ENCODE data around the gene RAPGEF1. TPM values are rescaled to one million over a fixed set of nuclear protein-coding genes. Genes with fewer than 3 reads are reported as not detected.
A peak's percentile ranks its signal among the peaks of the same experiment; 100 is the strongest.
"Not testable (repeated sequence)": the region's sequence is repeated elsewhere in the genome, so short reads cannot be mapped to it uniquely, and the experiment has no call there.

Gene RAPGEF1
- total RNA-seq, 4 donors from 2014 or later, result 13.1 to 73.7 (median 26.2) TPM

DNA sequence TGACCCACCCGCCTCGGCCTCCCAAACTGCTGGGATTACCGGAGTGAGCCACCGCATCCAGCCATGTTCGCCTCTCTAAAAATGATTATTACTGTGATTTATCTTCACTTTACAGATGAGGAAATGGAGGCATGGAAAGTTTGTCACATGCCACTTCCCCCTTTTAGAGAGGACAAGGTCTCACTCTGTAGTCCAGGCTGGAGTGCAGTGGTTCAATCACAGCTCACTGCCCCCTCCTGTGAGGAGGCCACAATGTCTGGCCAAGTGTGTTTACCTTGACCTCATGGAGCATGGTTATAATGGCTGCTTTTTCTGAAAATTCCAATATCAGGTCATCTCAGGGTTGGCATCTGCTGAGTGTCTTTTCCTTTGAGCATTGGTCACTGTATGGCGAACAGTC, 187.8 kb downstream of the RAPGEF1 start:
- no peaks in the 10 kb centered on the region for H3K4me1 ChIP-seq
- TF ChIP-seq, protein P1, sequence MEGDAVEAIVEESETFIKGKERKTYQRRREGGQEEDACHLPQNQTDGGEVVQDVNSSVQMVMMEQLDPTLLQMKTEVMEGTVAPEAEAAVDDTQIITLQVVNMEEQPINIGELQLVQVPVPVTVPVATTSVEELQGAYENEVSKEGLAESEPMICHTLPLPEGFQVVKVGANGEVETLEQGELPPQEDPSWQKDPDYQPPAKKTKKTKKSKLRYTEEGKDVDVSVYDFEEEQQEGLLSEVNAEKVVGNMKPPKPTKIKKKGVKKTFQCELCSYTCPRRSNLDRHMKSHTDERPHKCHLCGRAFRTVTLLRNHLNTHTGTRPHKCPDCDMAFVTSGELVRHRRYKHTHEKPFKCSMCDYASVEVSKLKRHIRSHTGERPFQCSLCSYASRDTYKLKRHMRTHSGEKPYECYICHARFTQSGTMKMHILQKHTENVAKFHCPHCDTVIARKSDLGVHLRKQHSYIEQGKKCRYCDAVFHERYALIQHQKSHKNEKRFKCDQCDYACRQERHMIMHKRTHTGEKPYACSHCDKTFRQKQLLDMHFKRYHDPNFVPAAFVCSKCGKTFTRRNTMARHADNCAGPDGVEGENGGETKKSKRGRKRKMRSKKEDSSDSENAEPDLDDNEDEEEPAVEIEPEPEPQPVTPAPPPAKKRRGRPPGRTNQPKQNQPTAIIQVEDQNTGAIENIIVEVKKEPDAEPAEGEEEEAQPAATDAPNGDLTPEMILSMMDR (IDR thresholded peaks at IDR 0.05), result no peak
- no peak for TF ChIP-seq POLR2A (IDR thresholded peaks at IDR 0.05)
- H3K9me3 ChIP-seq, result no peaks in the 10 kb centered on the region
- peaks cover 0 to 15% of the 10 kb centered on the region in 2 donors for H3K27me3 ChIP-seq
- no peak overlapping the region for H3K4me3 ChIP-seq
- no peak overlapping the region for H3K27ac ChIP-seq
- H3K36me3 ChIP-seq, result no peaks in the 10 kb centered on the region
- intact Hi-C loops (cut with DNase I; ENCODE audit: low total_unique reads), result no loop called here
- DNase-seq, result no peak

DNA sequence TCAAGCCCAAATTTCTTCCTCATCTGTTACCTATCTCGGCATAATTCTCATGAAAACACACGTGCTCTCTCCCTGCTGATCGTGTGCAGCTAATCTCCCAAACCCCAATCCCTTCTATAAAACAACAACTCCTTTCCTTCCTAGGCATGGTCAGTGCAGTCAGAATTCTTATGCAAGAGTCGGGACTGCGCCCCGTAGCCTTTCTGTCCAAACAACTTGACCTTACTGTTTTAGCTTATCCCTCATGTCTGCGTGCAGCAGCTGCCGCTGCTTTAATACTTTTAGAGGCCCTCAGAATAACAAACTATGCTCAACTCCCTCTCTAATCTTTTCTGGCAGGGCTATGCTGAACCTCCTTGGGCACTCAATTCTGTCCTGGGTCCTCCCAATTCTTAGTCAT, 189.4 kb downstream of the RAPGEF1 start:
- H3K36me3 ChIP-seq; DNase-seq; intact Hi-C loops (cut with DNase I; ENCODE audit: low total_unique reads); H3K9me3 ChIP-seq; H3K27ac ChIP-seq; H3K4me3 ChIP-seq: not testable (repeated sequence)
- Histone ChIP-seq H3K27me3 (peaks cover 4 to 28% of the 10 kb centered on the region in 2 donors), H3K4me1 (peaks cover 0 to 11% of the 10 kb centered on the region in 2 donors)

DNA sequence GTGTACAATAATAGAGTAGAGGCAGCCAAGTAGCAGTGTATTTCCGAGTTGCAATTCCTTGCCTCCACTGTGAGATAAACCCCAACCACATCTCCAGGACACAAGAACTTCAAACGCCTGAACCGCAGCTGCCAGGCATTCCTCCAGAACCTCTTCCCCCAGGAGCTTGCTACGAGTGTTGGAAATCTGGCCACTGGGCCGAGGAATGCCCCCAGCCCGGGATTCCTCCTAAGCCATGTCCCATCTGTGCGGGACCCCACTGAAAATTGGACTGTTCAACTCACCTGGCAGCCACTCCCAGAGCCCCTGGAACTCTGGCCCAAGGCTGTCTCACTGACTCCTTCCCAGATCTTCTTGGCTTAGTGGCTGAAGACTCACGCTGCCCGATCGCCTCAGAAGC, 190.7 kb downstream of the RAPGEF1 start:
- H3K36me3 ChIP-seq; intact Hi-C loops (cut with DNase I; ENCODE audit: low total_unique reads); H3K4me3 ChIP-seq; H3K27ac ChIP-seq; DNase-seq; H3K9me3 ChIP-seq: not testable (repeated sequence)
- peaks cover 0 to 11% of the 10 kb centered on the region in 2 donors for H3K4me1 ChIP-seq
- peaks cover 4 to 33% of the 10 kb centered on the region in 2 donors for H3K27me3 ChIP-seq

DNA sequence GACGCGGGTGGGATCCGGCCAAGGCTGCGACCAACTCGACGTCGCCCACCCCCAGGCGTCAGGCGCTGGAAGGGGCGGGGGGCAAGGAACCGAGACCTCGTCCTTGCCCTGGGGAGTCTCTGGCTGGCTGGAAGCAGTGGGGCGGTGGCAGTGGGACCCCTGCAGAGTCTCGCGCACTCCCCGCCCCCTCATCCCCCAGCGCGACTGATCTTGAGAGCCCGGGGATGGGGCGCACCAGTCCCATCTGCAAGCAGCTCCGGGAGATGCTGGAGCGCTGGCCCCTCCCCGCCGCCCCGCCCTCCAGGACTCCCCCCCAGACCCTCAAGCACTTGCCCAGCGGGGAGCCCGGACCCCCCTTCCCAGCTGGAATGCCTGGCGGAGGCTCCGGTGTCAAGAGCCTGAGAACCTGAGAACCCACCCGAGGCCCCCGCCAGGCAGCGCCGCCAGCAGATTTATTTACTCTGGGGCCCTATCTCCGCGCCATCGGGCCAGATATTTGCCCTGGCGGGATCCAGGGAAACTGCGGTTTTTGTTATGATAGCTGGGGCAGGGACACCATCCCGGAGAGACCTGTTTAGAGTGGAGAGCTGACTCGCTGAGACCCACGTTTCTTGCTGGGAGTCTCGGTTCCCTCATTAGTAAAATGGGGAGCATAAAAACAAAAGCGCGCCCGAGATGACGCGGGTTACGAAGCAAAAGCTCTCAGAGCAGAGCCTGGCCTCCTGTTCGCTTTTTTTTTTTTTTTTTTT, 193.4 kb downstream of the RAPGEF1 start:
- peak overlapping the region in 1 of 2 donors; percentile 14 for H3K4me3 ChIP-seq
- peaks cover 0 to 11% of the 10 kb centered on the region in 2 donors for H3K9me3 ChIP-seq
- no peak overlapping the region for H3K27ac ChIP-seq
- H3K27me3 ChIP-seq, result peaks cover 4 to 27% of the 10 kb centered on the region in 2 donors
- intact Hi-C loops (cut with DNase I; ENCODE audit: low total_unique reads), result no loop called here
- DNase-seq, result no peak
- peaks cover 0 to 11% of the 10 kb centered on the region in 2 donors for H3K4me1 ChIP-seq
- no peaks in the 10 kb centered on the region for H3K36me3 ChIP-seq
- TF ChIP-seq, protein P1 (IDR thresholded peaks at IDR 0.05), result peak in 1 of 4 experiments; percentile 6
- no peak for TF ChIP-seq POLR2A (IDR thresholded peaks at IDR 0.05)

DNA sequence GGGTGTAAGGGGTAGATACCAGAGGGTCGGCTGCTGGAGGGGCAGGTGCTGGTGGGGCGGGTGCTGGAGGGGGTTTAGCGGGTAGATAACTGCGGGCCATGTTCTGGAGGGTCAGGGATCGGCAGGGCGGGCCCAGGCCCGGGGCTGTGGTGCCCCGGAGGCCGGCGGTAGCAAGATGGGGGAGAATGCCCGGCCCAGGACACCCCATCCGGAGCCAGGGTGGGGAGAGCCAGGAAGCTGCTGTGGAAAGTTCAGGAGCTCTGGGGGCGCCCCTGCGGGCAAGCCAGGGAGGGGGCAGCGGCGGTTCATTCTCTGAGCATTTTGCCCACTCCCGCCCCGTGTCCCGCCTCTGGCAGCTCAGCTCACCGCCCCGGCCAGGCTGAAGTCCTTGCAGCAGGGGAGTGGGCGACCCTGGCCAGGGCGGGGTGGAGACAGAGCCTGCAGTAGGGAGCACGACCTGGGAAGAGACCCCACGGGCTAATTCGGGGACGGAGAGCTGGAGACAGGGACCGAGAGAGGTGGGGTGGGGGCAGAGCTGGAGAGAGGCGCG, 194.0 kb downstream of the RAPGEF1 start:
- Histone ChIP-seq H3K9me3 (peaks cover 0 to 11% of the 10 kb centered on the region in 2 donors), H3K36me3 (no peaks in the 10 kb centered on the region), H3K4me3 (no peak overlapping the region), H3K4me1 (peaks cover 0 to 11% of the 10 kb centered on the region in 2 donors), H3K27me3 (peaks cover 4 to 27% of the 10 kb centered on the region in 2 donors), H3K27ac (no peak overlapping the region)
- no peak for TF ChIP-seq POLR2A (IDR thresholded peaks at IDR 0.05)
- TF ChIP-seq, protein P1 (IDR thresholded peaks at IDR 0.05), result no peak
- intact Hi-C loops (cut with DNase I; ENCODE audit: low total_unique reads), result no loop called here
- DNase-seq, result no peak

DNA sequence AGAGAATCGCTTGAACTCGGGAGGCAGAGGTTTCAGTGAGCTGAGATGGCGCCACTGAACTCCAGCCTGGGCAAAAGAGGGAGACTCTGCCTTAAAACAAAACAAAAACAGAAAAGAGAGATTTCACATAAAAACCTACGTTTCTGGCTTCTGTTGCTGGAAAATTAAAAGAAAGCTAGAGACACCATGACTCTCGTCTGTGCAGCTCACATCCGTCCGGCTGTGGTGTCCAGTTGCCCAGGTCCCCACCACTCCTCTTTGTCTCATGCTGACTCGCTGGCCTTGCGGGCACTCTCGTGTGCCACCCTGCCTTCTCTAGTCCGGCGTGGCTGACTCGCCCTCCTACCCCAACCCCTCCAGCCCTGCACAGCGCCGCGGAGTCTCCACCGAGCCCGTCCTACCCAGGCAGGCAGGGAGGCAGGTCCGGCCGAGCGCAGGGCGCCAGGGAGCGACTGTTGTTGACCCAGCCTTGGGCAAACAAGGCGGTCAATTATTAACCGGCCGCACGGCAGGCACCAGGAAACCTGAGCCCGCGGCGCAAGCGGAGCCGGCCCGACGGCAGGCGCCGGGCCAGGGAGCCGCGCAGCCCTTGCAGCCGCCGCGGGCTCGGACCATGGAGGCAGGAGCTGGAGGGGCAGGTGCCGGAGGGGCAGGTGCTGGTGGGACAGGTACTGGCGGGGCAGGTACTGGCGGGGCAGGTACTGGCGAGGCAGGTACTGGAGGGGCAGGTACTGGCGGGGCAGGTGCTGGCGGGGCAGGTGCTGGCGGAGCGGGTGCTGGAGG, 194.7 kb downstream of the RAPGEF1 start, which contains the start of gene PRRT1B:
PRRT1B (plus strand) TSS at position 521 of the 783 bp plus-strand sequence; CDS start at position 614, 93 bp downstream.
- Histone ChIP-seq H3K27me3 (peaks cover 4 to 27% of the 10 kb centered on the region in 2 donors), H3K4me3 (no peak within 1 kb of the TSS), H3K27ac (no peak within 1 kb of the TSS), H3K4me1 (peaks cover 0 to 11% of the 10 kb centered on the region in 2 donors), H3K9me3 (peaks cover 0 to 11% of the 10 kb centered on the region in 2 donors), H3K36me3 (no peaks in the 10 kb centered on the region)
- DNase-seq, result no peak
- no peak for TF ChIP-seq POLR2A (IDR thresholded peaks at IDR 0.05)
- TF ChIP-seq, protein P1 (IDR thresholded peaks at IDR 0.05), result no peak
- intact Hi-C loops (cut with DNase I; ENCODE audit: low total_unique reads), result no loop called here

Measured in uterus (tissue), 4 donors.